GM10847 (cell line): ENCODE results near the gene NPSR1.

Experiments
- POLR2A ChIP-seq: IDR thresholded peaks from 2 replicates; pipeline ENCODE4 v1.6.1; 2011; ENCODE audit not compliant: insufficient read length; ENCODE audit errors: extremely low read depth

NPSR1 gene

DNA sequence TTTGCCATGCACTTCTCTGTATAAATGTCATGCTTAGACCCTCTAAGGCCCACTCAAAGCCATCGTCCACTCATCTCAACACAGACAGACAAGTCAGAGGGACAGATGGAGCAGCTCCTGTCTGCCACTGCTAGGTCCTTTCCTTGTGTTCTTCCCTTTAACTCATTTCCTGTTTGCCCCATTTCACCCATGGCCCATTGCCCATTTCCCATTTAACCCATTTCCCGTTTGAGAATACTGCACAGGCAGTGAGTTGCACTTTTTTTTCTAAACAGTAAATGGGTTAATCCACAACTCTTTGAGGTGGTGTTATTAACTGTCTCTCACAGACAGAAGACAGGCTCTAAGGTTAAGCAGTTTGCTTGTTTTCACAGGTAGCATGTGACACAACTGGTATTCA lies 179.3 kb downstream of the NPSR1 start:
- TF ChIP-seq POLR2A = no peak

DNA sequence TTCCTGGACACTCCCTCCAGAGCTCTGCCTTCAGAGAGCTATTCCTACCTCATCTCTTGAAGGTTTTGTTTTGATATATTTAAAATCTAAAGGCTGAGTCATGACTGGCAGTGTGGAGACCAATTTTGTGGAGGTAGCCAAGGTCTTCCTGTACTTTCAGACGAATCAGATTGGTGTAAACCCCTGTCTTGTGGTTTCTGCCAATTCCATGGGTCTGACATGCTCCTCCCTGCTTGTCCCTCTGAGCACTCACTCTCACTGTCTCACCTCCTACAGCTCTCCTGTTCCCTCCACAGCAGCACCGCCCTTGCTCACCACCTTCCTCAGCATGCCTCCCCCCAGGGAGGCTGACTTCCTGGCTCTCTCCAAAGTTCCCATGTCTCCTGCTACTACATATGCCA lies 179.8 kb downstream of the NPSR1 start:
- no peak for TF ChIP-seq POLR2A

DNA sequence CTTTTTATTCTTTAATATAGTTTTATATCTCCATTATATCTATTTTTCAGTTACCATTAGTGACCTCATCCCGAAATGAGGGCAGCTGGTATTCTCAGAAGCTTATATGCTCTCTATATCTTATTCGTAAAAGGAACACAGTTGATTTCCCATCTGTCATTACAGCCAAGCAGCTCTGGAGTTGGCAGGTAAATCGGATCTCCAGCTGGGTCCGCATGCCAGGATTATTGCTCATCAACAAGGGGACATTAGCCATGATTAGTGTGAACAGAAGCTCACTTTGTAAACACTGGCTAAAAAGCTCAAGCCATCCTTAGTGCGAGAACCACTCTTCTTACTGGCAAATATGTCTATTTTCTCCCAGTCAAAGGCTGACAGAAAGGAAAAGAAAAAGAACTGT lies 180.3 kb downstream of the NPSR1 start:
- no peak for TF ChIP-seq POLR2A

DNA sequence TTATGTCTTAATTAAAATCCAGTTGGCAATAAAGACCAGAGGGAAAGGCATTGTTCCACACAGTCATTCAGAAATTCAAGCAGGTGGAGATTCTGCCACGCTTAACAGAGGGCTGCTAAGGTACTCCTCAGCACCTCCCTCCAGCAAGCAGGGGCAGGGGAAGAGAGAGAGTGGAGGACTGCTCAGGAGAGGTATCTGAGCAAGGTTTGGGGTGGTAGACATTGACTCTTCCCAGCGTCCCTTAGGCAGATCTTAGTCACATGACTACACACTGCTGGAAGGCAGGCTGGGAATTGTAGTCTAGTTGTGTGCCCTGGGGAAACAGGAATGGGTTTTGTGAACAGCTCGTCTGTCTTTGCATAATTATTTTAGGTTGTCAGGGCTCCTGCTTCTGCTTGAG lies 181.6 kb downstream of the NPSR1 start:
- no peak for TF ChIP-seq POLR2A

DNA sequence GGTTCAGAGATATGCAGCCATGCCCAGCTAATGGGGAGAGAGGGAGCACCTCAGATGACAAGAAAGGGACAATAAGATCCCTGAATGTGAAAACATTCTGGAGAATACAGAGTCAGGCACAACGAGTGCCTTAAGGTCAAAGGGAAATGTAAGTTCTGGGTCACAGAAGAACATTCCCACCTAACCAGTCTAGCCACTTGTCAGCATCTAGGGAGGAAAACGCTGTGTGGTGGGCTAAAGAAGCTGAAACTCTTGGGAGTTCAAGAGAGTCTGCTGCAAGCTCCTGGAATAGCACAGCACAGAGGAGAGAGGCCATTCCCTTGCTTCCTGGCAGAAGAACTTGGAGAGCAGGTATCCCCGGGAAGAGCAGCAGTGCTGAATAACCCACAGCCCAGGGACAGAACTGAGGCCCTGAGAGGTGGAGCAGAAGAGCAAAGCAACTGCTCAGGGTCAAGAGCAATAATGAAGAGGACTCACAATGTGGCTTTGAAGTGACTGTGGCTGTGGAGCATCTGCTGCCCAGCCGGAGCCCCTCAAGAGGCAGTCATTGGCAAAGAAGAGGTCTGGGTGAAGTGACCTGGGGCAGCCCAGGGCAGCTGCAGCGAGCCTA lies 182.3 kb downstream of the NPSR1 start:
- TF ChIP-seq POLR2A = no peak

DNA sequence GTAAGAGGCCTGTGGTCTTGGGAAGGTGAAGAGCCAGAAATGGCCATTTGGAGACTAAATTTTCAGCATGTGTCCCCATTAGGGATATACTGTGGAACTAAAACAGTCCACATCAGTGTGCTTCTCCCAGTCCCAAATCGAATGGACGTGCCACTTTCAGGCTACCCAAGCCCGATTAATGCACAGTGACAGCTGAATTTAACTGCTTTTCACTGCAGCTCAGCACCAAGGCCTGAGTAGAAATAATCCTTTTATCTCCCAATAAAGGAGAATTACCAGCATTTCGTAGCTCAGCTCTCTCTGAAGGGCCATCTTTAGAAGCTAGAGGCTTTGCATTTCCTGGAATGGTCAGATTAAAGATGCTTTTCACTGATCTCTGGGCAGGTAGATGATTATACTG lies 183.3 kb downstream of the NPSR1 start:
- TF ChIP-seq POLR2A = no peak

DNA sequence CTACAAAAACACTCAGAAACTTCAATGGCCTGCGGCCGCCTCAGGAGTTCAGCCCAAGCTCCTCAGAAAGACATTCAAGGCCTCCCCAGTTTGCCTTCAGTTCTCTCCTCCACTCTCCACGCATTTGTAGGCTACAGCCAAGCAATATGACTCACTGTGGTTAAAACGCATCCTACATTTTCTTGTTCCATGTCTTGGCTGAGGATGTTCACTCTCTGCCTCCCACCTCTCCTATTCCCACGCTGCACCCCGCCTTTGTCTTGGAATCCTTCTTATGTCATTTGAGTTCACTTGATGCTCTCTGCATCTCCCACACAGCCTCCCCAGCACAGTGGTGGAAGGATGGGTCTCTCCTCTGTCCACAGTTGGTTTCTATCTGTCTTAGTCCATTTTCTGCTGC lies 184.8 kb downstream of the NPSR1 start:
- no peak for TF ChIP-seq POLR2A

DNA sequence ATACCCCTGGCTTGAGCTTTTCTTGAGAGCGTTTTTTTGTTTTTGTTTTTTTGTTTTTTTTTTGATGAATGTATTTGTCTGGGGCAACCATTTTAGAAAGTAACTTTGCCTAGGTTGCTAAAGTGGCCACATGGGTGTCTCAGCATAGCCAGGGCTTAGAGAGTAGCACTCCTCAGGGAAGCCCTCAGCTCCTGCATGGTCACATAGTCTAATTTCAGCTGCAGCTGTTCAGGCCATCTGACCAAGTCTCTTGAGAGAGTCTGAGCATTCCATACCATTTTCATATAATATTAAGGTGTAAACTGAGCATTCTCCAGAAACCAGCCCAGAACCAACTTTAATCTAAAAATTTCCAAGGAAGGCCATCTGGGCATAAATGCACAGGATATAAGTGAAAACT lies 186.4 kb downstream of the NPSR1 start:
- TF ChIP-seq POLR2A = no peak

DNA sequence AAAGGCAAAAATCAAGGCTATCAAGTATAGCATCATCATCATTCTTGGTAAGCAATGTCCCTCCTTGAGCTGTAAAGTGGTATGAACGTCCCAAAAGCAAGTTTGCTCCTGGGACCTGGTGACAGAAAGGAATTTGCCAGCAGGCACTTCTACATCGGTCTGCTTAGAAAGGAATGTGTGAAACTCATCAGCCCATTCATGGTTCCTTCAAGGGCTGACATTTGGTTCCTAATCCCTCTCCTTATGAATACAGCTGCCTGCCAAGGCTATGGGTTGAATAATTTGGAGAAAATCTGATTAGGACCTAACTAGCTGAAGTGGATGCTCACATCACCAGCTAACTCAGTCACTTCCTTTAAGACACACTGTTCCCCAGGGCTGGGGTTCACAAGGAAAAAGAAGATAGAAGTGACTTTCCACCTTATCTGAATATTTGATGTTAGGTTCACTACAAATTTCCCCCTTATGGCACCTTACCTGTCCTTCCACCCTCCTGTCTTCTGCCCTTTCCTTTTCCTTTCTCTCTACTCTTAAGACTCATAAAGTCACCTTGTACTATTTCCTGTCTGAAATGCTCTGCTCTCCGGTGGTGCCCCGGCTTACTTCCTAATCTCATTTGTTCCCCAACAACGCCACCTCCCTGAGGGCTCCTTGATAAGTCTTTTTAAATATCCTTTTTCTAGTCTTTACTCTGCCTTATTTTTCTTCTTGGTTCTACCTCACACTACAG lies 187.1 kb downstream of the NPSR1 start:
- no peak for TF ChIP-seq POLR2A

DNA sequence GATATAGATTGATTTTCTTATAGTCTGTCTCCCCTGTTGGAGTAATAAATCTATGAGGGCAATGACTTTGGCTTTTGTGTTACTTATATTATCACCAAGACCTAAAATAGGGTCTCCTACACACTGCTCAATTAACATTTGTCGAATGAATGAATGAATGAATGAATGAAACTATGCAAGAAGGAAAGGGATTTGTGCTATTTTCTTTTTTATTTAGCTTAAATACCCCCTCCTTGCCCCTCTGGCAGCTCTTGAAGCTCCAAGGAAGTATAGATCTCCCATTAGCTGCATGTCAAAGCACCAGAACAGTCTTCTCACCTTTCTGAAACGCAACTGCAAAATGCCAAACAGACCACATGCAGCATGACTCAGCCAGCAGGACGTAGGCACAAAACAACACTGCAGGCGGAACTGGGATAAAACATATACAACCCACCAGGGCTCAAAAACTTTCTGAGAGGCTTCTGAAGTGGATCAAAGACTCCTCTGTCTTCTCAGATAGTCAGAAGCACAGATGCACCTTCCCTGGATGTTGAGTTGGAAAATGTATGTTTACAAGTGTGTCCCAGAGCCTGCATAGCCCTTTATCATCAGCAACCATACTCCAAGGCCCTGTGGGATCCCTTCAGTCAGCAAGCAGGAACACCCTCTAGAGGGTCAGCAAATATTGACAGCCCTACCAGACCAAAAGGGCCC lies 187.8 kb downstream of the NPSR1 start:
- TF ChIP-seq POLR2A = no peak

DNA sequence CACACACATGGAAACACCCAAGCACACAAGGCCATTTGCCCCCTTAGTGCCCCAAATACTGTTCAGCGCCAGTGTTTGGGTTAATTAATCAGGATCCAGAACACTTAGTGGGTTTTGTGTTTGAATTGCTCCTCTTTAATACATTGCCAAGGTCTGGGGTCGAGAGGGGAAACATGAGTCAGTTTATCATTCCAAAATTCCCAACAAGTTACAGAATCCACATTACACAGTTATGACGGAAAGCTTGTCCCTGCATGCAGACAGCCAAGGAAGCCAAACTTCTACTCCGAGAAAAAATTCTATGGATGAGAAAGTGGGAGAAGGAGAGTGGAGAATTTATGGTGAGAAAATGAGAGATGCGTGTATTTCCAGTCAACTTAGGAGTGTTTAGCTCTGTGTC lies 189.0 kb downstream of the NPSR1 start:
- no peak for TF ChIP-seq POLR2A

DNA sequence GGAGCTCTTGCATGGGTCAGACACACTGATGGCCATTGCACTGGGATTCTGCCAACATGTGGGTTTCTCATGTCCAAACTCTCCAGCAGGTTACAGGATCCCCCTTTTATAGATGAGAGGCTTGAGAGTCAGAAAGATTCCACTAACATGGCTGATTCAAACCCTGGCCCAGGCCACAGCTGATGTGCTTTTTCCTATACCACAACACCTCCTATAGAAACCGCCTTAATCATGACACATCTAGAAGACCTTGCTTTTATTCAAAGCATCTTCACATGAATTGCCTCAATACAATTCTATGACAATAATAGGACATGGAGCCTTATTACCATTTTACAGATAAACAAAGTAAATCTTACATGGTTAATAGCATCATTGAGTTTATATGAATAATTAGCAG lies 190.7 kb downstream of the NPSR1 start:
- TF ChIP-seq POLR2A = no peak

DNA sequence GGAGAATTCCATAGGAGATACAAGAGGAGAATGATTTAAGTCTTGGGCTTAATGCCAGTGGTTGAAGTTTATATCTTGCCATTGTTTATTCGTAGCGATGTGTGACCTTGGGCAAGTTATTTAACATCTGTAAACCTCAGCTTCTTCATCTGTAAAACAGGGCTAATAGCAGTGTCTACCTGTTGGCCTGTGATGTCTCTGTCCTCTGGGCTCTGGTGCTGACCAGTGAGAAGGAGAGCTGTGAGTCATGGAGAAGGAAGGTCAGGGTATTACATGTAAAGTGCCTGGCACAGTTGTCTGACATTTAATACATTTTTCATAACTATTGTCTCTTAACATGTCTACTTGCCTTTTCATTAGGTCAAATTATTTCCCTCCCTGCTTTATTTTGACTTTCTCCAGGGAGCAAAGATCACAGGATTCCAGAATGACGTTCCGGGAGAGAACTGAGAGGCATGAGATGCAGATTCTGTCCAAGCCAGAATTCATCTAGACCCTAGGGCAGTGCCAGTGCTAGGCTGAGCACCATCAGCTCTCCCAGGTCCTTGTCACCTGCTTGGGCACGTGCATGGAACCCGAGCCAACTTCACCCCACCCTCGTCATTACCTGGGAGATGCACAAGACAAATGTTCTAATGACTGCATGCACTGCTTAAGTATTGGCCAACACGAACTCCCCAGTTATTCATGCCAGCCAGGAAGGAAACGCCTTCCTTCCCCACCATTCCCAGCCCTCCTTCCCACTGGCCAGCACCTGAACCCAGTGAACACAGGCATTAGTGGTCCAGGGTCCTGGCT lies 191.3 kb downstream of the NPSR1 start:
- TF ChIP-seq POLR2A = no peak

DNA sequence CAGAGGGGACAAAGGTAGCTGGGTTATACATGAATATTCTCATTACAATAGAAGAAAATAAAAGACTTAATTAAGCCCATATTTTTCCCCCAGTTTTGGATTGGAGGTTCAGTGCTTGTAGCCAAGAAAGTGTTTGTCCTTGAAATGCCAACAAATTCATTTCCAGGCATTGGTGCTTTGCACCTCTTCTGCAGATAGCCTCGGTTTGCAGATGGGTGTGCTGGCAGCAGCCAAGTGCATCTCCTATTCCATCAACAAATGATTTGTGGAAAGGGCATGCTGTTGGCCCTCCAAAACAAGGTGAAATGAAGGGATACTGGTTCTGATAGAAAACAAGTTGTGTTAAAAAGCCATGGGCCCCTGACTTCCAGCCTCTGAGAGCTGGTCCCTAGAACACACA lies 192.0 kb downstream of the NPSR1 start:
- no peak for TF ChIP-seq POLR2A

DNA sequence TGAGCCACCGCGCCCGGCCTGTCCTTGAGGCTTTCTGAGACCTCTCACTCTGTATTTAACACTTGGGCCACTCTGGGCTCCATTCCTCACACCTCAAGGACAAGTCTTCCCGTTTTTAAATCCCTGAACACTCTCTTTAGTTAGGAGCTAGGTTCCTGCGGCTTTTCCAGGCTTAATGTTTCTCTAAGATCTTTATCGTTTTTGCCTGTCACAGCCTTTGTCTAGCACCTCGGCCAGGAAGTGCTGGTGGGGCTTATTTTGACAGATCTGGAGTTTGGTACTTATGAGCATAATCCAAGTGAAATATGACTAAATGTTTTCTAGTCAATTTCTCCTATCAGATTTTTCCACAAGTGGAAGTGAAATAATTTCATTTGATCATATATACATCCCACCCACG lies 192.7 kb downstream of the NPSR1 start:
- no peak for TF ChIP-seq POLR2A

DNA sequence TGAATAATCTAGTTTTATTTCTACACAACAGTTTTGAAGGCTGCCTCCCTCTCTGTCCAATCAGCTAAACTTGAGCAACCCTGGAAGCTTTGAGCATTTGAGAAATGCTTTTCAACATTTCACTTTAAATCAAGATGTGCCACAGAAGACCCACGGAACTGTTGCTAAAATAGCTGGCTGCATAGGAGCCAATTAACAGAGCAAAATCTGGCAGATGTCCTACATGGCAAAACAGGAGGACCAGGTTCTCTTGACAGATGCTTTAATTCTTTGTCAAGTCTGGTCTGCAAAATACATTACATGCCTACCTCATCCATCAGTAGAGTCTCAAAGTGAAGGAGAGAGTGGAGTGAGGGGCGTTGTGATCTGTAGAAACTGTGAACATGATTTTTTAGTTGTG lies 193.4 kb downstream of the NPSR1 start:
- TF ChIP-seq POLR2A = no peak
